OCI-LY7 (cell line): Measurements from ENCODE around the gene SEC14L1.

ENCODE experiments used
- EZH2phosphoT487 ChIP-seq: fragments of 200-600 bp; sonication (generic); IDR thresholded peaks from 2 replicates; pipeline ENCODE4 v1.6.1; 2018; ENCODE audit warnings: low read depth, borderline replicate concordance, mild to moderate bottlenecking, mixed run types, antibody characterized with exemption, low read length, moderate library complexity, mixed read lengths
- TF ChIP-seq, protein P1 (sequence below): fragments of 200-600 bp; sonication (generic); conservative IDR thresholded peaks from 2 replicates; pipeline ENCODE4 v1.5.1; 2014; ENCODE audit warnings: mild to moderate bottlenecking, antibody characterized with exemption, low read length, moderate library complexity, mixed read lengths

DNA sequence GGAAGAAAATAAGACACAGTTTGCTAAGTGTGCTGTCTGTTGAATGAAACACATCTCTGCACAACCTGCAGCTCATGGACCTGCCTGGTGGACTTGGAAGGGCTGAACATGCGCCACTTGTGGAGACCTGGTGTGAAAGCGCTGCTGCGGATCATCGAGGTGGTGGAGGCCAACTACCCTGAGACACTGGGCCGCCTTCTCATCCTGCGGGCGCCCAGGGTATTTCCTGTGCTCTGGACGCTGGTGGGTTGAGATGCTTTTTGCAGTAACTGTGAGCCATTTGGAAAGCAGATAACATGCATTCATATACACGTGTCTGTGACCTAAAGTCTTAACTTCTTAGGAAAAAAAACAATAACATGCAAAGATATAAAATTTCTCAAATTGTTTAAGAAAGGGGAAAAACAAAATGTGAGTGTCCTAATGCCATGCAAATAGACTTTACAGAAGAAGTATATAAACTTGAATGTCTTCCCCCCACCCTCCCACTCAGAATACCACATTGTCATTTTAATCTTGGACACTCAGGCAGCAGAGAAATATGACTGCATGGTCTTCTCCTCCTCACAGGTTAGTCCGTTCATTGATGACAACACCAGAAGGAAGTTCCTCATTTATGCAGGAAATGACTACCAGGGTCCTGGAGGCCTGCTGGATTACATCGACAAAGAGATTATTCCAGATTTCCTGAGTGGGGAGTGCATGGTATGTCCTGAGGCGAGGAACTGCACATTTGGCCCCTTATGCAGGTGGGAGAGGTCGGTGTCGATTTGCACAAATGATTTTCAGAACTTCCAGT lies 65.6 kb downstream of the SEC14L1 start:
- TF ChIP-seq, protein P1, sequence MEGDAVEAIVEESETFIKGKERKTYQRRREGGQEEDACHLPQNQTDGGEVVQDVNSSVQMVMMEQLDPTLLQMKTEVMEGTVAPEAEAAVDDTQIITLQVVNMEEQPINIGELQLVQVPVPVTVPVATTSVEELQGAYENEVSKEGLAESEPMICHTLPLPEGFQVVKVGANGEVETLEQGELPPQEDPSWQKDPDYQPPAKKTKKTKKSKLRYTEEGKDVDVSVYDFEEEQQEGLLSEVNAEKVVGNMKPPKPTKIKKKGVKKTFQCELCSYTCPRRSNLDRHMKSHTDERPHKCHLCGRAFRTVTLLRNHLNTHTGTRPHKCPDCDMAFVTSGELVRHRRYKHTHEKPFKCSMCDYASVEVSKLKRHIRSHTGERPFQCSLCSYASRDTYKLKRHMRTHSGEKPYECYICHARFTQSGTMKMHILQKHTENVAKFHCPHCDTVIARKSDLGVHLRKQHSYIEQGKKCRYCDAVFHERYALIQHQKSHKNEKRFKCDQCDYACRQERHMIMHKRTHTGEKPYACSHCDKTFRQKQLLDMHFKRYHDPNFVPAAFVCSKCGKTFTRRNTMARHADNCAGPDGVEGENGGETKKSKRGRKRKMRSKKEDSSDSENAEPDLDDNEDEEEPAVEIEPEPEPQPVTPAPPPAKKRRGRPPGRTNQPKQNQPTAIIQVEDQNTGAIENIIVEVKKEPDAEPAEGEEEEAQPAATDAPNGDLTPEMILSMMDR = no peak
- no peak for TF ChIP-seq EZH2phosphoT487
